Dendritic cell treated with granulocyte-macrophage colony-stimulating factor and Interleukin-4, amounts not matched to agents 40 ng/mL and 50 ng/mL, for 4 days (primary cell): ENCODE data around the gene FYTTD1.
"Not testable (repeated sequence)": the region's sequence is repeated elsewhere in the genome, so short reads cannot be mapped to it uniquely, and the experiment has no call there.

Experiments used
- H3K27ac Mint-ChIP-seq: one replicate; pipeline ENCODE4 v1.8.0; 2022; ENCODE audit warnings: mild to moderate bottlenecking, mixed read lengths
- H3K27me3 Mint-ChIP-seq: one replicate; pipeline ENCODE4 v1.8.0; 2022; ENCODE audit warnings: mild to moderate bottlenecking, mixed read lengths
- H3K36me3 Mint-ChIP-seq: one replicate; pipeline ENCODE4 v1.8.0; 2022; ENCODE audit warnings: low read depth, mixed read lengths
- H3K4me1 Mint-ChIP-seq: one replicate; pipeline ENCODE4 v1.8.0; 2022; ENCODE audit warnings: low read depth, mixed read lengths
- H3K4me3 Mint-ChIP-seq: one replicate; pipeline ENCODE4 v1.8.0; 2022; ENCODE audit warnings: mild to moderate bottlenecking, moderate library complexity, mixed read lengths
- H3K9me3 Mint-ChIP-seq: one replicate; pipeline ENCODE4 v1.8.0; 2022; ENCODE audit warnings: mixed read lengths
- intact Hi-C: fragments of 100-400 bp; cut with micrococcal nuclease; formaldehyde crosslinking; loops from one replicate; pipeline ENCODE4 v1.15.0; 2022

FYTTD1 gene

GRCh38 chr3:197749601-197750395 is at the start of gene FYTTD1:
TSS of gene FYTTD1 (plus strand) at chr3:197749883. CDS start at chr3:197749972, 89 bp downstream.
- Mint-ChIP-seq H3K27me3 (peaks cover 14% of the 10 kb centered on the region), H3K4me3 (peak within 1 kb of the TSS; percentile 99), H3K4me1 (peaks cover 50% of the 10 kb centered on the region), H3K36me3 (peaks cover 12% of the 10 kb centered on the region), H3K9me3 (no peaks in the 10 kb centered on the region), H3K27ac (peak within 1 kb of the TSS; percentile 93)
- intact Hi-C loops: loop anchor here (1.0 to 5.0 kb wide), 2 partner anchors 13 to 43 kb away; partner anchors contain the start of genes LRCH3 and RUBCN

- H3K9me3 Mint-ChIP-seq: no peaks in the 10 kb centered on the region
- H3K4me3 Mint-ChIP-seq: no peak overlapping the region
- H3K27ac Mint-ChIP-seq: no peak overlapping the region
- H3K36me3 Mint-ChIP-seq: peaks cover 100% of the 10 kb centered on the region
- intact Hi-C loops: no loop called here
- H3K27me3 Mint-ChIP-seq: no peaks in the 10 kb centered on the region
- no peaks in the 10 kb centered on the region for H3K4me1 Mint-ChIP-seq
Measured at GRCh38 chr3:197700095-197700494, 49.6 kb upstream of the FYTTD1 start.

- Mint-ChIP-seq H3K36me3 (peaks cover 98% of the 10 kb centered on the region), H3K27me3 (no peaks in the 10 kb centered on the region), H3K27ac (no peak overlapping the region), H3K4me1 (no peaks in the 10 kb centered on the region), H3K4me3 (no peak overlapping the region), H3K9me3 (no peaks in the 10 kb centered on the region)
- intact Hi-C loops: no loop called here
Measured at GRCh38 chr3:197701841-197702240, 47.8 kb upstream of the FYTTD1 start.

GRCh38 chr3:197706658-197707057 is 43.0 kb upstream of the FYTTD1 start:
- H3K27ac Mint-ChIP-seq: no peak overlapping the region
- H3K4me1 Mint-ChIP-seq: peaks cover 11% of the 10 kb centered on the region
- H3K4me3 Mint-ChIP-seq: no peak overlapping the region
- no peaks in the 10 kb centered on the region for H3K9me3 Mint-ChIP-seq
- peaks cover 64% of the 10 kb centered on the region for H3K36me3 Mint-ChIP-seq
- intact Hi-C loops: no loop called here
- no peaks in the 10 kb centered on the region for H3K27me3 Mint-ChIP-seq

GRCh38 chr3:197709135-197709534 is 40.5 kb upstream of the FYTTD1 start:
- peaks cover 50% of the 10 kb centered on the region for H3K36me3 Mint-ChIP-seq
- no peak overlapping the region for H3K4me3 Mint-ChIP-seq
- H3K27ac Mint-ChIP-seq: peak overlapping the region; percentile 45
- H3K9me3 Mint-ChIP-seq: no peaks in the 10 kb centered on the region
- intact Hi-C loops: no loop called here
- peaks cover 33% of the 10 kb centered on the region for H3K4me1 Mint-ChIP-seq
- H3K27me3 Mint-ChIP-seq: no peaks in the 10 kb centered on the region

- not testable (repeated sequence) for H3K4me3 Mint-ChIP-seq
Measured at GRCh38 chr3:197710965-197711364, 38.7 kb upstream of the FYTTD1 start.

GRCh38 chr3:197711973-197712707 is 37.5 kb upstream of the FYTTD1 start:
- H3K27ac Mint-ChIP-seq: peak overlapping the region; percentile 52
- H3K4me3 Mint-ChIP-seq: peak overlapping the region; percentile 53
- H3K4me1 Mint-ChIP-seq: peaks cover 49% of the 10 kb centered on the region
- peaks cover 46% of the 10 kb centered on the region for H3K36me3 Mint-ChIP-seq
- no peaks in the 10 kb centered on the region for H3K9me3 Mint-ChIP-seq
- intact Hi-C loops: loop anchor here (1.0 kb wide), 1 partner anchor 24 kb away; the partner anchor contains the start of gene RUBCN
- no peaks in the 10 kb centered on the region for H3K27me3 Mint-ChIP-seq

More at GRCh38 chr3:197710965-197711364, 38.7 kb upstream of the FYTTD1 start:
- H3K27me3 Mint-ChIP-seq, H3K27ac Mint-ChIP-seq, intact Hi-C loops, H3K9me3 Mint-ChIP-seq: not testable (repeated sequence)
- Mint-ChIP-seq H3K36me3 (peaks cover 46% of the 10 kb centered on the region), H3K4me1 (peaks cover 37% of the 10 kb centered on the region)

GRCh38 chr3:197713477-197713822 is 36.2 kb upstream of the FYTTD1 start:
- intact Hi-C loops: no loop called here
- H3K9me3 Mint-ChIP-seq: no peaks in the 10 kb centered on the region
- H3K27me3 Mint-ChIP-seq: no peaks in the 10 kb centered on the region
- peaks cover 52% of the 10 kb centered on the region for H3K4me1 Mint-ChIP-seq
- H3K4me3 Mint-ChIP-seq: no peak overlapping the region
- peak overlapping the region; percentile 52 for H3K27ac Mint-ChIP-seq
- peaks cover 59% of the 10 kb centered on the region for H3K36me3 Mint-ChIP-seq

- Mint-ChIP-seq H3K9me3 (no peaks in the 10 kb centered on the region), H3K27ac (no peak overlapping the region), H3K36me3 (peaks cover 59% of the 10 kb centered on the region), H3K4me1 (peaks cover 49% of the 10 kb centered on the region), H3K27me3 (no peaks in the 10 kb centered on the region), H3K4me3 (no peak overlapping the region)
- intact Hi-C loops: no loop called here
Measured at GRCh38 chr3:197714251-197714650, 35.4 kb upstream of the FYTTD1 start.

GRCh38 chr3:197718891-197719290 is 30.8 kb upstream of the FYTTD1 start:
- peaks cover 65% of the 10 kb centered on the region for H3K36me3 Mint-ChIP-seq
- intact Hi-C loops: no loop called here
- H3K9me3 Mint-ChIP-seq: peaks cover 6% of the 10 kb centered on the region
- no peak overlapping the region for H3K4me3 Mint-ChIP-seq
- no peak overlapping the region for H3K27ac Mint-ChIP-seq
- peaks cover 51% of the 10 kb centered on the region for H3K4me1 Mint-ChIP-seq
- H3K27me3 Mint-ChIP-seq: no peaks in the 10 kb centered on the region

GRCh38 chr3:197720694-197721093 is 29.0 kb upstream of the FYTTD1 start:
- Mint-ChIP-seq H3K4me3 (no peak overlapping the region), H3K36me3 (peaks cover 52% of the 10 kb centered on the region), H3K9me3 (peaks cover 6% of the 10 kb centered on the region), H3K27me3 (no peaks in the 10 kb centered on the region), H3K4me1 (peaks cover 46% of the 10 kb centered on the region), H3K27ac (no peak overlapping the region)
- intact Hi-C loops: no loop called here

- peaks cover 40% of the 10 kb centered on the region for H3K36me3 Mint-ChIP-seq
- H3K9me3 Mint-ChIP-seq: peaks cover 6% of the 10 kb centered on the region
- no peak overlapping the region for H3K27ac Mint-ChIP-seq
- H3K27me3 Mint-ChIP-seq: no peaks in the 10 kb centered on the region
- peaks cover 33% of the 10 kb centered on the region for H3K4me1 Mint-ChIP-seq
- H3K4me3 Mint-ChIP-seq: no peak overlapping the region
- intact Hi-C loops: no loop called here
Measured at GRCh38 chr3:197722734-197723133, 26.9 kb upstream of the FYTTD1 start.

GRCh38 chr3:197727878-197728277 is 21.8 kb upstream of the FYTTD1 start:
- H3K9me3 Mint-ChIP-seq, H3K27me3 Mint-ChIP-seq, intact Hi-C loops: not testable (repeated sequence)
- H3K4me3 Mint-ChIP-seq: peak overlapping the region; percentile 37
- peaks cover 44% of the 10 kb centered on the region for H3K4me1 Mint-ChIP-seq
- H3K27ac Mint-ChIP-seq: peak overlapping the region; percentile 14
- peaks cover 44% of the 10 kb centered on the region for H3K36me3 Mint-ChIP-seq

GRCh38 chr3:197728487-197728886 is 21.2 kb upstream of the FYTTD1 start:
- Mint-ChIP-seq H3K4me3 (peak overlapping the region; percentile 37), H3K27ac (peak overlapping the region; percentile 14)

More at GRCh38 chr3:197728487-197728886, 21.2 kb upstream of the FYTTD1 start:
- Mint-ChIP-seq H3K9me3 (no peaks in the 10 kb centered on the region), H3K4me1 (peaks cover 43% of the 10 kb centered on the region), H3K36me3 (peaks cover 45% of the 10 kb centered on the region), H3K27me3 (no peaks in the 10 kb centered on the region)
- intact Hi-C loops: no loop called here
